HG02981 (cell line): Measurements from ENCODE around the gene RAVER1.

Experiments
- ATAC-seq: cut with Tn5 transposase; IDR thresholded peaks from one replicate; pipeline ENCODE4 v1.9.1; 2021; ENCODE audit warnings: mild to moderate bottlenecking, moderate library complexity; ENCODE audit not compliant: unreplicated experiment

Gene RAVER1

GRCh38 chr19:10318807-10319682, 14.3 kb downstream of the RAVER1 start:
- ATAC-seq, result no peak

- ATAC-seq, result no peak
Measured at GRCh38 chr19:10317857-10318462, 15.4 kb downstream of the RAVER1 start.

- ATAC-seq, result no peak
Measured at GRCh38 chr19:10317045-10317856, 16.1 kb downstream of the RAVER1 start.

GRCh38 chr19:10316229-10317044, 16.9 kb downstream of the RAVER1 start:
- no peak for ATAC-seq

- peak; percentile 82 for ATAC-seq
Measured at GRCh38 chr19:10315335-10316214, 17.8 kb downstream of the RAVER1 start, which contains the start of gene FDX2. FDX2 (minus strand) TSS chr19:10316015; CDS start chr19:10315996, 19 bp downstream.

GRCh38 chr19:10309423-10309822, 23.9 kb downstream of the RAVER1 start, which contains the start of gene ZGLP1:
ZGLP1 (minus strand) TSS chr19:10309815.
- ATAC-seq, result no peak

GRCh38 chr19:10306327-10306726, 27.0 kb downstream of the RAVER1 start:
- ATAC-seq, result no peak

GRCh38 chr19:10305139-10305806, 28.1 kb downstream of the RAVER1 start:
- ATAC-seq, result no peak

- ATAC-seq, result no peak
Measured at GRCh38 chr19:10299545-10300458, 33.5 kb downstream of the RAVER1 start.

- no peak for ATAC-seq
Measured at GRCh38 chr19:10295847-10296591, 37.3 kb downstream of the RAVER1 start.

- peak; percentile 61 for ATAC-seq
Measured at GRCh38 chr19:10295305-10295846, 38.0 kb downstream of the RAVER1 start.

- no peak for ATAC-seq
Measured at GRCh38 chr19:10294368-10294697, 39.0 kb downstream of the RAVER1 start.

GRCh38 chr19:10293637-10294367, 39.5 kb downstream of the RAVER1 start:
- ATAC-seq, result no peak

GRCh38 chr19:10292789-10293636, 40.3 kb downstream of the RAVER1 start:
- ATAC-seq, result no peak

- ATAC-seq, result peak; percentile 38
Measured at GRCh38 chr19:10292206-10292788, 41.0 kb downstream of the RAVER1 start.
